GM04504 (cell line): Measurements from ENCODE around the gene MZB1.
"Not testable (repeated sequence)": the region's sequence is repeated elsewhere in the genome, so short reads cannot be mapped to it uniquely, and the experiment has no call there.

Experiments
- DNase-seq: peaks from one replicate; pipeline ENCODE4 v3.0.0-alpha.2; 2012; ENCODE audit warnings: low read depth

The MZB1 gene

DNA sequence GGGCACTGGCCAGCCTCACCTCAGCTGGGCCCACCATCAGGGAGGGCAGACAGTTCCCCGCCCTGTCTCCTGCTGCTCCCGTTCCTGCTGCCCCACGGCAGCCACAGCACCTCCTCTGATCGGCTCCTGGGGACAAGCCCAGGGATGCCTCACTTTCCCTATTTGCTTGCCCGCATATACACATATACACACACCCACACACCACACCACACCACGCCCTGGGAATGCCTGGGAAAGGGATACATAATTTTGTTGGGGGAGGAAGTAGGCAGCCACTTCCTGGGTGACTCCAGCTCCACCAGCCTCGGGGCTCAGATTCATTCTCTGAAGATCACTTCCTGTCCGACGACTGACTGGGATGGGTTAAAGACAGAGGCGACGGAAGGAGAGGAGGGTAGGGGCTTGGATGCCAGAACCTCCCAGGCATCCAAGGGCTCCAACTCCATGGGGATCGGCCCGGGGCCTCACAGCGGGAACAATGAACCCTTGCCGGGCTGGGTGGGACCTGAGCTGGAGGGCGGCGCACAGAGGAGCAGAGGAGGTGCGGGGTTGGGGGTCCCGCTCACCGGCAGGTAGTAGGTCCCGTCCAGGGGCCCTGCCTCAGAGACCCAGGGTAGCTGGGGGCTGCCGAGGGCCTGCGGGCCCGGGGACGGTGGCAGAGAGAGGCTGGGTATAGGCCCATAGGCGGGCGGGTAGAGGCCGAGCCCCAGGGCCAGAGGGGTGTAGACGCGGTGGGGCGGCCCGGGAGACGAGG is 2.0 kb upstream of the MZB1 start:
- no peak for DNase-seq

DNA sequence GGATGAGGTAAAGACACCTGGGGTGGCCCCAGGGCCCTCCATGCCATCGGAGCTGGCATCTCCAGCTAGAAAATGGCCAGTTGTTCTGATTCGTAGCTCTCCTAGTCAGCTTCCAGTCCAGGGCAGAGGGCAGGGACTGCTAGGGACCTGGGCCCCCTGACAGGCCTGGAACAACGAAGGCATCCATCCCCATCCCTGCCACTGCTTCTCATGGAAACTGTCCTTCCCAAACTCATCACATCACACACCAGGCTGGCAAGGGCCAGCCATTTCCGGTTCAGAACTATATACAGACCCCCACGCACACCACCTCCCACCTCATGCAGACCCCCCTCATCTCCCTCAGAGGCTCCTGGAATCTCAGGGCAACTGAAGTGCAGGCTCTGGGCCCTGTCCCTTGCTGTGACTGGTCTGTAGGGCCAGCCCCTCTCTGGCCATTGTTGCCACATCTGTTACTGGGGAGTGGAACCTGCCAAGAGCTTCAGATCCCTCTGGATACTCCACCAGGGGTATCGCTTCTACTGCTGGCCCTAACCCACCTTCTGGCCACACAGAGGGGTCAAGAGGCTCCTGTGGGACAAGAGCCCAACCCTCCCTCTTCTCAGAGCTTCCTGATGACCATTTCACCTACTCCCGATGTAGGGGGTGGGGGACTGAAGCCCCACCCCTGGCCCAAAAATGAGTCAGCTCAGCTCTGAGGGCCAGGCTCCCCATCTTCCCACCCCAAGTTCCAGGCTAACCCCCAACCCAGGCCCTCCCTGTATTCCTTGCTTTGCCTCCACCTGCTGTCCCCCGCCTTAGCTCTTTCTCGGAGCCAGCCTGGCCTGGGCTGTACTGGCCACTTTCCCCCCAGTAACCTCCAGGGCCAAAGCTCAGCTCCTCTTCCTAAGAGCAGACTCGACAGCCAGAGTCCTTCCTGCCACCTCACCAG is 1.2 kb upstream of the MZB1 start:
- no peak for DNase-seq

DNA sequence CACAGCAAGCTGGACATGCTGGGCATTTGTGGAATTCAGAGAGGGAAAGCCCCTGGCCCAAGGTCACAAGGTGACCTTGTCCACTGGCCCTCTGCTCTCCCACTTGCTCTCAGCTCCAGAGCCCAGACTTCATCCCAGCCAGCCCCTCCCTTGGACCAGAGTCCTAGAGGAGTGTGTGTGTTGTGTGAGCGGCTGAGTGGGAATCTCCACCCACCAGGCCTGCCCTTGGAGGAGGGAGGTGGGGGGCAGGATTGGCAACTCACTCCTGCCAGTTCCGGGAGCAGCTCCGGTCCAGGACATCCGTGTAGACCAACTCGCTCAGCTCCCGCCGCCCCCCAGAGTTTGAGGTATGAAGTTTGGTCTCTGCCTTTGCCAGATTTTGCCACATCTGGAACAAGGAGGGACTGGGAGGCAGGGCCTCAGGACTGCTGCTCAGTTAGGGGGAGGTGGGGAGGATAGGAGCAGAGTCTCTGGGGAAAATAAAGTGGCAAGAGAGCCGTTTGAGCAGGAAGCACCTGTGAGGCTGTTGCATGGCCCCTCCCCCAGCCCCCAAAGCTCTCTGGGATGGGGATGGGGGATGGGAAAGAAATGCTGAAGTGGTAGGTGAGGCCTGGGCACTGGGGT is 1.4 kb downstream of the MZB1 start:
- no peak for DNase-seq

DNA sequence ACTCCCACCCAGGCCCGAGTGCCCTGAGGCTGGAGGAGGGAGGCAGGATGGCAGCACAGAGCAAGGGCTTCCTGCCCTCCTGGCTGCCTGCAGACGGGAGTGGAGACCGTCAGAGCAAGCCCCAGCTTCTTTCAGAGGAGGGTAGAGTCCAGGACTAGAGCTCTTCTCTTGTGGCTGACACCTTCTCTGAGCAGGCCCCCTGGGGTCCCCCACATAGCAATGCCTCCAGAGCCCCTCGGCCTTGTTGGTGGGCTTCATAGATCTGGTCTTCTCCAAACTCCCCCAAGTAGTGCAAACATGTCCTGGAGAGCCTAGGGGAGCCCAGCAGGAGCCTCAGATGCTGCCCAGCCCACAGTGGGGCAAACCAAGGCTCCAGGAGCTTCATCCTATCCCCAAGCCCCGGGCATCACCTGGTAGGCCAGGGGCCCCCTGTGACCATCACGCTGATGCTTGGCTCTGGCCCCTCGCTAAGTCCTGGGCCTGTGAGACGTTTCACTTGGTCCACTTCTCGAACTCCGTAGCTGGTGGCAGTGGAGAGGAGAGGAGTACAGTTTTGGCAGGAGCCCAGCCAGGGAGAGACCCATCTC is 2.0 kb downstream of the MZB1 start:
- no peak for DNase-seq

DNA sequence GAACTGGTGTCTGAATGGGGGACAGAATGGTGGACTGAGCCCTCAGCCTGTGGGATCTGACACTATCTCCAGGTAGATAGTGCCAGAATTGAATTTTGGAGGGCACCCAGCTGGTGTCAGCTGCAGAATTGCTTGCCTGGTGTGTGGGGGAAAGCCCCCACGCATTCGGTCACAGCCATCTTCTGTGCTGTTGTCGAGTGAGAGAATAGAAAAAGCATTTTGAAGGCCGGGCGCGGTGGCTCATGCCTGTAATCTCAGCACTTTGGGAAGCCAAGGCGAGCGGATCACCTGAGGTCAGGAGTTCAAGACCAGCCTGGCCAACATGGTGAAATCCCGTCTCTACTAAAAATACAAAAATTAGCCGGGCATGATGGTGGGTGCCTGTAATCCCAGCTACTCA is 2.8 kb downstream of the MZB1 start:
- not testable (repeated sequence) for DNase-seq

DNA sequence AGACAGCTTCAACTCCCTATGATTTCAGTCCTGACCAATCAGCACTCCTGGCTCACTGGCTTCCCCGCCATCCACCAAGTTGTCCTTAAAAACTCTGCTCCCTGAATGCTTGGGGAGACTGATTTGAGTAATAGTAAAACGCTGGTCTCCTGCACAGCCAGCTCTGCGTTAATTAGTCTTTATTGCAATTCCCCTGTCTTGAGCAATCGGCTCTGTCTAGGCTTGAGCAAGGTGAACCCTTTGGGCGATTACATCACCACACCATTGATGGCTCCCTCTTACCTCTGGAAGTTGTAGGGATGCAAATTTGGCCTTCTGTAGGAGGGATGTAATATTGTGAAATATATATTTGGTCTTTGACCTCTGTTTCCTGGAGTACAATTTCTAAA is 3.7 kb downstream of the MZB1 start:
- no peak for DNase-seq

DNA sequence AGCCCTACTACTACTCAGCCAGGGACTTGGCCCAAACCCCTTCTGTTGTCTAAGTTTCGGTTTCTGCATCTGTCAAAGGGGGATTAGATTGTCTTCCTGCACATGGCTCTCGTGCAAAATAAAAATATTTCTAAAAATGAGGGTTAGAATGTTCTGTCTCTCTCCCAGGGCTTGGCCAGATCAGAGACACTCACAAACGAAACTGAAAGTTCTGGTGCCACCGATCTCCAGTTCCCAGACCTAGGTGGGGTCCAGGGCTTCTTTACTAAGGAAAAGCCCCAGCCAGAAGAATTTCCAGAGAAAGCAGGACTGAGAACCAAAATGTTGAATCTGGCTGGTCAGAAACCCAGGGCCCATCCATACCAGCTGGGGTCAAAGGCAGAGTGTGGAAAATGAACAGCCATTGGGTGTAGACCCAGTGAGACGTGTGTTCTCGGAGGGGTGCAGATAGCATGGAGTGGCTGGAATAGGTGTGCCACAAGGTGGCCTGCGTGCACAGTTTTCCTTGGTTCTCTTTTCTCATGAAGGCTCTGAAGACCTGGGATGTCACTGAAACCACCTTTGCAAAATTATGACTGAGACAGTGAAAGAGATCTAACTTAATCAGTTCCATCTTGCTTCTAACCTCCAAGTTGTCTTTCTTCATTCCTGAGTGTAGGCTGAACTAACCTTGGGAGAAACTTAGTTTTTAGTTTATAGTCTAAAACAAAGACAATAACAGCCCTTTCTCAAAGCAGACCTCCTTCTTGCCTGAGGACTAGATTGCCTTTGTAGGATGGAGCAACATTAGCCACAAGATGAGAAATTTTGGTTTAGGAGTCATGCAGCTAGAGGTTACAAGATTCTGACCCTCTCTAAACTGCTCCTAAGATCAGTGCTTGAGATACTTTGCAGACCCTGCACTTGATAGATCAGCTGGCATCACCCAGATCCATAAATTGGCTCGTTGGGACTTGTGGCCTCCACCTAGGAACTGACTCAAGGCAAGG is 4.4 kb downstream of the MZB1 start:
- no peak for DNase-seq

DNA sequence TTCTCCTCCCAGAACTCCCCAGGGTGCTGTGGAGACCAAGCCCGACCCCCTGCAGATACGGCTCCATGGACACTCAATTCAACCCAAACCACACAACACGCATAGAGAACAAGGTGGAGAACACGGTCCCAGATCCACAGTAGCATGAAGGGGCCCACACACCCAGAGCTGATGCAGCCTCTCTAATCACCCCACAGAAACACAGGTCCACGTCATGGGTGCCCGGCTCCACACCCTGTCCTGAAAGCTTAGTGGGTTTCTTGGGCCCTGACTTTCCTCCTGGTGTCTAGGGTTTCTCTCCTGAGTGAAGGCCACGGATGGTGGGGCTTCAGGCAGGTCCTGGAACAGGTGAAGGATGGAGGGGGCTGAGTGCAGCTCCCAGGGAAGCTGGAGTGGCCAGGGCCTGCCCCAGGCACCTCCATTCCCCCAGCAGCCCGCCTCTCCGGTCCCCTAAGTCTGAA is 5.1 kb downstream of the MZB1 start:
- DNase-seq, result no peak

DNA sequence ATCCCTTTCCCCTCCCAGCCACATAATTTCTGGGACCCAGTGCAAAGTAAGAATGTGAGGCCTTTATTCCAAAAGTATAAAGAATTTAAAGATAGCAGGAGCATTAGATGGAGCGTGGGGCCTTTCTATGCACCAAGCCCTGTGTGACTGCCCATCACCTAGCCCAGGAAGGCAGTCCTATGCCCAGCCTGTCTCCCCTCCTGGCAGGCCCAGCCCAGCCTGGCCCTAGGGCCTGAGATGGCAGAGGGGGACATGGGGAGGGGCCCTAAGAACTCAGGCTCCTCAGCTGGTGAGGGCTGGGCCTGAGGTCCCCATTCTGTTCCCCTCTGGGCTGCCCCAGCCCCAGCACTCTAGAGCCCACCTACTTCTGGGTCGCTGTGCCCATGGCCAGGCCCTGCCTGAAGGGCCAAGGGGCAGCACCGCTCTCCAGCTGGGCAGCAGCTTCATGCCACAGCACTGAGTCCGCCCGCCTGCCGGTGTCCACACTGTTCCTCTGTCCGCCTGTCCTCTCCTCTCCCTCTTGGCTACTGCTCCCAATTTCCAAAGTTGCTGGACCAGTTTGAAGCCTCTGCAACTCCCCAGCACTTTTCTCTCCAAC is 5.6 kb downstream of the MZB1 start:
- DNase-seq, result no peak

DNA sequence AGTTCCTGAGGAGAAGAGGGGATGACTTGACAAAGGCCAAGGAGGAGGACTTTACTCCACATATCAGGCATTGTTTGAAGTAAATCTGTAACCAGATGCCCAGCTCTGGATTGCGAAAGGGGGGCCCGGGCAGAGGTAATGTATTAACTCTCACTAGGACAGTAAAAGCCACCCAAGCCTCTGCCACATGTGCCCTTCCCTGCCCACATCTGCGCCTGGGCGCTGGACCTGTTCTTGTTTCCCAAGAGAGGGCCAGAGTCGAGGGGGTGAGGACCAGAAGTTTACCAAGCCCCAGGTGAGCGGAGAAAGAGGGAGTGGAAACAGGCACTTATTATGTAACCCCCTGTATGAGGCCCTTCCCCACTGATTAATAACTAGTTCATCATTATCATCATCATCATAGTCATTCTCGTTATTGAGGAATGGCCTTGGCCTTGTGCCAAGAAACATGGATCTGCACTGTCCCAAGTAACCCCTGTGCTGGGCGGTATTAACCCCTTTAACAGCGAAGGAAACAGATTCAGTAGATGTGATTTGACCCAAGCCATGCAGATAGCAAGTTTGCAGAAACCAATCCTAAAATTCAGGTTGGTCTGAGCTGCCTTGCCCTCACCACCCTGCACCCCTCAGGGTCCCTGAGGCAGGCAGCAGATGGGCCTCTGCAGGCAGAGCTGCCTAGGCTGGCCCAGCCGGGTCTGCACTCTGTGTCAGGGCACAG is 6.3 kb downstream of the MZB1 start, which contains the start of gene SLC23A1:
Gene SLC23A1 (minus strand): TSS at position 23 of the 718 bp plus-strand sequence. CDS start 44 bp downstream, outside the sequence.
- DNase-seq, result no peak

DNA sequence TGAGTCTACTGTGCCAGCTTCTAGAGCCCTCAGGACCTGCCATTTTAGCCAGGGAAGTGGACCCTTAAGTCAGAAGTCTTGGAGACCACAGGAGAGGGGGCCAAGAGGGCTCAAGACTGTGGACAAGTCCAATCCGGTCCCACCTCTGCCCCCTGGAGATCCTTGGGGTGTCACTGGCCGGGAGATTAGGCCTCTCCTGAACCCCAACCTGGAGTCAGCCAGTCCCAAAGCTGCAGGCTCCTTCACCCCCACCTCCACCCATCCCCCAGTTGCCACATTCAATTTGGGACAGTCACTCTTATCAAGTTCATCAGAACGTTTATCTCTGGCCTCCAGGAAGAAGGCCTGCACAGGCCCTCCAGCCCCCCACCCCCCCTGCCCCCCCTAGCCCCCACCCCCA is 6.9 kb downstream of the MZB1 start:
- no peak for DNase-seq

DNA sequence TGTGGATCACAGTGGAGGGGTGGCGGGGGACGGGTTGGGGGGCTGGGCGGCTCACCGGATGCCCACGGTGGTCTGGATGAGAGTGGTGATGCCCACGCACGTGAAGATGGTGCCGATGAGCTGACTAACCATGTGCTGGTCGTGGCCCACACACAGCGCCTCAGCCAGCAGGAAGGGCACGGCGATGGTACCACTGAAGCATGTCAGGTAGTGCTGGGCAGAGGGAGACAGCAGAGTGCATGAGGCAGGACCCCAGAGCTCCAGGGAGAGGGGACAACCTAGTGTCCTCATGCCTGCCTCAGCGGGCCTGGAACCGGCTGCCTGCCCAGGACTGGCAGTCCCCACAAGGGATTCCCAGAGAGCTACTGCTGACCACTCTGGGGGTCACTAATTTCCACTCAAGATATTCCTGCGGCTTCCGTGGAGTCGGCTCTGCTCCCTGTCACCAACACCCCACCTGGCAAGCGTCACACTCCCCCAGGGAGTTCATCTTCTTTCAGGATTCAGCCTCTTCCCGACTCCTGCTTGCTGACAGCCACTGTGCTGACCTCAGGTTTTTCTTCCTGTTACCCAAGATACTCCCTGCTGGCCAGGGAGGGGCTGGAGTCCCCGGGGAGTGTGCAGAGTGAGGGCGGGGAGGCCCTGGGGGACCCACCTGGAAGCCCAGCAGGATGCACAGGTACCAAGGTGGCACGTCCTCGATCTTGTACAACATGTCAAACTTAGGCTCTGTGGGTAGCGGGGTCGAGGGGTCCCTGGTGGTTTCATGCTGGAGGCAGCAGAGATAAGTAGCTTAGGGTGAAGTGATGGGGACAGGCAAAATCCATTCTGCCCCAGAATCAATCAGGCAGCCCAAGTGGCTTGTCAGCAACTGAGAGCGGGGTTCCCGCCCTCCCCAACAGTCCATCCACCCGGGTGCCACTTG is 7.6 kb downstream of the MZB1 start:
- no peak for DNase-seq

DNA sequence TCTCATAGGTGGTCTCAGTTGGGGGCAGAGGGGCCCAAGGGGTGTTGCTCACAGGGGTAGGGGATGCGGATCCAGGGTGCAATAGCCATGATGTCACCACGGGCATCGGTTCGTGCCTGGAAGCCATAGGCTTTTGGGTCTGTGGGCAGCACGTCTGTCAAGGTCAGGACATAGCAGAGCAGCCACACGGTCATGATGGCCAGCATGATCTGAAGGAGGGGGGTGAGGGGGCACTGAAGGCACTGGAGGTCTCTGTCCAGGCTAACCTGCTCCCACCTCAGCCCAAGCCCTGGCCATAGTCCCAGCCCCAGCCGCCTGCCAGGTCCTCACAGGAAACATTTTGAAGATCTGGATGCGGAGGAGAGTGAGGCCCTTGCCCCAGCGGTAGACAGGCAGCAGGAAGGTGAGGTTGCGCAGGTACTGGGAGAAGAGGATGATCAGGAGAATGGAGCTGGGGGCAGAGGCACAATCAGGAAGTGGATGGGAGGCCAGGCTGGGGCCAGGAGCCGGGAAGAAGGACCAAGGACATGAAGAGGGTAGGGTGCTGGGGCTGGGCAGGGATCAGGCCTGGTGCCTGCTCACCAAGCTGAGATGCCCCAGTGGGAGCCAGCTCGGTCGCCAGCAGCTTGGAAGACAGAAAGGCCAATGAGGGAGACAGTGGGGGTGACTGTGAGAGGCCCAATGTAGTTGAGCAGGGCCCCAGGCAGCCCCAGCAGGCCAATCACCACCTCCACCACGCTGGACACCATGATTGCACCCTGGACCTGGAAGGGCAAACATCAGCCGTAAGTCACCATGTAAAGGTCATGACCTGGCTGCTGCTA is 9.9 kb downstream of the MZB1 start:
- DNase-seq, result no peak

DNA sequence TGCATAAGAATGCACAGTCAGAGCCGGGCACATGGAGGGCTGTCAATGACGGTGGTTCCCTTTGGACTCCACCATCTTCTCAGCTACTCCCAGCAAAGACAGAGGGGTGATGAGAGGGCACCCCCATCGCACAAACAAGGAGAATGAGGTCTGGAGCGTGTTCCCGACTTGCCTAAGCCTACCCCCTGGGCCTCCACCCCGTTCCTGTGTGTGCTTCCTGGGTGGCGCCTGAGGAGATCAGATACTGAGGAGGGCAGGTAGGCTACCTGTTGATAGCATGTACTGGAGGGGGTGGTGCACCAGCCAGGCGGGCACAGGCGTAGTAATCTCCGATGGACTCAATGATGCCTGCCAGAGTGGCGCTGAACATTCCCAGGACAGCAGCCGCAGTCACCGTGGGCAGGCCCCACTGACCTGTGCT is 10.8 kb downstream of the MZB1 start:
- no peak for DNase-seq

DNA sequence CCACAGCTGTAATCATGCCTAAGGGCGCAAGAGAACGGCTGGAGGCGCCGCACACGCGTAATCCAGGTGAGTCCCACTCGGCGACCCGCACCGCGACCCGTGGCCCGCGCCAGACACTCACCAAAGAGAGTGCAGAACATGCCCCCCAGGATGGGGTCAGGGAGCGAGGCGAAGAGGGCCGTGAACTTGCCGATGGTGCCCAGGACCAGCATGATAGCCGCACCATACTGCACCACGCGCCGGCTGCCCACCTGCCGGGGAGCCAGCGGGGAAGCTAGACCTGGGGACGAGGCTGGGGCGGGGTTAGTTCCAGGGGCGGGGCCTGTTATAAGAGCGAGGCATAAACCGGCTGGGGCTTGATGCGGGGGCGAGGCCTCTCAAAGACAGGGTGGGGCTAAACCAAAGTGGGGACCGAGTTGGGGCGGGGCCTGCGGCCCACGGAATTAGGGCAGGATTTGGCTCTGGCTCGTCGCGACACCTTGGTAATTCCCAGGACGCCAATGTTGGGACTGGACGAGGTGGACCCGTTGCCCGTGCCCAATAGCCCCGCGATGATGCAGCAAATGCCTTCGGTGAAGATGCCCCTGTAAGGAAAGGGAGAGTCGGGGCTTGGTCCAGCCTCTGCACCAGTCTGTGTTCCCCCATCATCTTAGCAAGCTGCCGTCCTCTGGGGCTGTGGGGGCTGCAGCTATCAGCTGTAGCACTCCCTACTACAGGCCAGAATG is 11.4 kb downstream of the MZB1 start:
- DNase-seq, result no peak

DNA sequence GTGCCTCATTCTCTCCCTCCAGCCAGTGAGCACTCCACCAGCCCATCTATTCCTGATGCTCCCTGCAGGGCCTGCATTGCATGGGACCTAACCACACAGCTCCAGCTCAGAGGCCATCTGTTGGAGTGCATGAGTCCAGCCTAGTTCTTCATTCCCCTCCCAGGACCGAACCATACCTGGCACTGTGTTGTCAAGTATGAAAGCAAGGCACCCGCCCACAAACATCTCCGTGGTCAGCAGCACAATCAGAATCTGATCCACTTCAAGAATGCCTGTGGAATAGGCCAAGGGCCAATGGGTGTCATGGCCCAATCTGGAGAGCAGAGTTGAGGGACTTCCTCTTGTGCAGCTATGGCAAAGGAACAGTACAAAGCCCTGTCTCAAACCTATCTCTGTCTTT is 12.5 kb downstream of the MZB1 start:
- no peak for DNase-seq

DNA sequence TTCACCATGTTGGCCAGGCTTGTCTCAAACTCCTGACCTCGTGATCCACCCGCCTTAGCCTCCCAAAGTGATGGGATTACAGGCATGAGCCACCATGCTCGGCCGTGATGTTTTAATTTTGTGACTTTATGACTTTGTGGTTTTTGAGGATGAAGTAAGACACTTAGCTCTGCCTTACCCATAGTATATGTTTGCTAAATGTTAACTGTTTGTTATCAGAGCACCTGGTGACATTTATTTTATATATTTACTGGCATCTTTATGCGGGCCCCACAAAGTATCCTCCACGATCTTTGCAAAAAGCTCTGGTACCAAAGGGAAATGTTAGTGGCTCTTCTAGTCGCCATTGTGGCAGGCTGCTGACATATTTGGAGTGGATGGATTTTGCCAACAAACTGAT is 13.3 kb downstream of the MZB1 start:
- DNase-seq, result no peak
